Central memory CD8-positive, alpha-beta T cell (primary cell): ENCODE measurements around the gene SCFD2.
"Not testable (repeated sequence)": the region's sequence is repeated elsewhere in the genome, so short reads cannot be mapped to it uniquely, and the experiment has no call there.

Experiments used
- ATAC-seq: fragments of 150-1000 bp; cut with Tn5 transposase; replicated peaks from 2 replicates; pipeline ENCODE4 v1.10.0; 2022; ENCODE audit warnings: mild to moderate bottlenecking, moderate FRiP score, moderate number of reproducible peaks; ENCODE audit not compliant: poor library complexity, severe bottlenecking; ENCODE audit errors: extremely low read depth
- DNase-seq, 2 donors: peaks; one replicate each; pipeline ENCODE4 v3.0.0; 2021; ENCODE audit warnings: low spot score in 2 of 2
- H3K27ac Mint-ChIP-seq: one replicate; pipeline ENCODE4 v1.8.0; 2022; ENCODE audit warnings: low read depth, mild to moderate bottlenecking, moderate library complexity, mixed read lengths
- H3K27me3 Mint-ChIP-seq: one replicate; pipeline ENCODE4 v1.8.0; 2022; ENCODE audit warnings: mixed read lengths
- H3K36me3 Mint-ChIP-seq: one replicate; pipeline ENCODE4 v1.8.0; 2022; ENCODE audit warnings: mild to moderate bottlenecking, moderate library complexity, mixed read lengths; ENCODE audit not compliant: insufficient read depth
- H3K4me1 Mint-ChIP-seq: one replicate; pipeline ENCODE4 v1.8.0; 2022; ENCODE audit warnings: mixed read lengths
- H3K4me3 Mint-ChIP-seq: one replicate; pipeline ENCODE4 v1.8.0; 2022; ENCODE audit warnings: mild to moderate bottlenecking, moderate library complexity, mixed read lengths
- H3K9me3 Mint-ChIP-seq: one replicate; pipeline ENCODE4 v1.8.0; 2022; ENCODE audit warnings: mixed read lengths

The SCFD2 gene

GRCh38 chr4:53280846-53281245, 85.0 kb downstream of the SCFD2 start:
- DNase-seq (no peak), ATAC-seq (no peak)
- Mint-ChIP-seq H3K27ac (no peak overlapping the region), H3K36me3 (peaks cover 7% of the 10 kb centered on the region), H3K4me1 (no peaks in the 10 kb centered on the region), H3K9me3 (no peaks in the 10 kb centered on the region), H3K4me3 (no peak overlapping the region), H3K27me3 (no peaks in the 10 kb centered on the region)

GRCh38 chr4:53274609-53275268, 91.1 kb downstream of the SCFD2 start:
- no peak overlapping the region for H3K27ac Mint-ChIP-seq
- ATAC-seq, result no peak

GRCh38 chr4:53273726-53274125, 92.1 kb downstream of the SCFD2 start:
- no peaks in the 10 kb centered on the region for H3K9me3 Mint-ChIP-seq
- no peak for DNase-seq
- ATAC-seq, result no peak
- H3K4me1 Mint-ChIP-seq, result no peaks in the 10 kb centered on the region
- peaks cover 4% of the 10 kb centered on the region for H3K36me3 Mint-ChIP-seq
- H3K4me3 Mint-ChIP-seq, result no peak overlapping the region
- no peak overlapping the region for H3K27ac Mint-ChIP-seq
- no peaks in the 10 kb centered on the region for H3K27me3 Mint-ChIP-seq

More at GRCh38 chr4:53274609-53275268, 91.1 kb downstream of the SCFD2 start:
- Mint-ChIP-seq H3K4me1 (no peaks in the 10 kb centered on the region), H3K4me3 (no peak overlapping the region), H3K36me3 (peaks cover 4% of the 10 kb centered on the region), H3K27me3 (no peaks in the 10 kb centered on the region), H3K9me3 (no peaks in the 10 kb centered on the region)
- no peak for DNase-seq

- DNase-seq (no peak), ATAC-seq (no peak)
- H3K4me3 Mint-ChIP-seq, result no peak overlapping the region
- no peaks in the 10 kb centered on the region for H3K27me3 Mint-ChIP-seq
- no peaks in the 10 kb centered on the region for H3K4me1 Mint-ChIP-seq
- H3K36me3 Mint-ChIP-seq, result no peaks in the 10 kb centered on the region
- no peak overlapping the region for H3K27ac Mint-ChIP-seq
- no peaks in the 10 kb centered on the region for H3K9me3 Mint-ChIP-seq
Measured at GRCh38 chr4:53267026-53267425, 98.8 kb downstream of the SCFD2 start.

- H3K36me3 Mint-ChIP-seq, result not testable (repeated sequence)
Measured at GRCh38 chr4:53255986-53256385, 109.9 kb downstream of the SCFD2 start.

GRCh38 chr4:53240573-53240972, 125.3 kb downstream of the SCFD2 start:
- Mint-ChIP-seq H3K27me3 (no peaks in the 10 kb centered on the region), H3K27ac (no peak overlapping the region), H3K9me3 (peaks cover 9% of the 10 kb centered on the region), H3K36me3 (no peaks in the 10 kb centered on the region), H3K4me3 (no peak overlapping the region), H3K4me1 (peaks cover 27% of the 10 kb centered on the region)
- no peak for ATAC-seq
- DNase-seq, result no peak

More at GRCh38 chr4:53255986-53256385, 109.9 kb downstream of the SCFD2 start:
- H3K4me3 Mint-ChIP-seq, H3K4me1 Mint-ChIP-seq, H3K27ac Mint-ChIP-seq, H3K27me3 Mint-ChIP-seq, DNase-seq, H3K9me3 Mint-ChIP-seq, ATAC-seq: not testable (repeated sequence)

- not testable (repeated sequence) for DNase-seq, H3K36me3 Mint-ChIP-seq
Measured at GRCh38 chr4:53238352-53238751, 127.5 kb downstream of the SCFD2 start.

GRCh38 chr4:53237811-53238210, 128.1 kb downstream of the SCFD2 start:
- not testable (repeated sequence) for H3K9me3 Mint-ChIP-seq, H3K4me3 Mint-ChIP-seq, H3K36me3 Mint-ChIP-seq, H3K27me3 Mint-ChIP-seq, H3K27ac Mint-ChIP-seq, DNase-seq, ATAC-seq
- H3K4me1 Mint-ChIP-seq, result peaks cover 11% of the 10 kb centered on the region

More at GRCh38 chr4:53238352-53238751, 127.5 kb downstream of the SCFD2 start:
- not testable (repeated sequence) for H3K9me3 Mint-ChIP-seq, H3K27me3 Mint-ChIP-seq, ATAC-seq, H3K4me3 Mint-ChIP-seq, H3K27ac Mint-ChIP-seq
- H3K4me1 Mint-ChIP-seq, result peaks cover 15% of the 10 kb centered on the region

GRCh38 chr4:53236624-53237023, 129.2 kb downstream of the SCFD2 start:
- not testable (repeated sequence) for H3K27ac Mint-ChIP-seq, H3K9me3 Mint-ChIP-seq, H3K4me3 Mint-ChIP-seq, H3K27me3 Mint-ChIP-seq, DNase-seq, ATAC-seq, H3K4me1 Mint-ChIP-seq, H3K36me3 Mint-ChIP-seq

- DNase-seq, result no peak
- H3K27me3 Mint-ChIP-seq, result no peaks in the 10 kb centered on the region
- H3K9me3 Mint-ChIP-seq, result no peaks in the 10 kb centered on the region
- no peak overlapping the region for H3K27ac Mint-ChIP-seq
- H3K4me3 Mint-ChIP-seq, result no peak overlapping the region
- ATAC-seq, result no peak
- no peaks in the 10 kb centered on the region for H3K4me1 Mint-ChIP-seq
- H3K36me3 Mint-ChIP-seq, result no peaks in the 10 kb centered on the region
Measured at GRCh38 chr4:53235547-53235946, 130.3 kb downstream of the SCFD2 start.

- no peak for DNase-seq
- Mint-ChIP-seq H3K27me3 (no peaks in the 10 kb centered on the region), H3K4me3 (no peak overlapping the region), H3K27ac (no peak overlapping the region), H3K4me1 (no peaks in the 10 kb centered on the region), H3K36me3 (no peaks in the 10 kb centered on the region), H3K9me3 (no peaks in the 10 kb centered on the region)
- ATAC-seq, result no peak
Measured at GRCh38 chr4:53234669-53235068, 131.2 kb downstream of the SCFD2 start.

- Mint-ChIP-seq H3K9me3 (no peaks in the 10 kb centered on the region), H3K4me1 (no peaks in the 10 kb centered on the region), H3K27me3 (no peaks in the 10 kb centered on the region), H3K4me3 (no peak overlapping the region), H3K27ac (no peak overlapping the region), H3K36me3 (no peaks in the 10 kb centered on the region)
- no peak for DNase-seq
- no peak for ATAC-seq
Measured at GRCh38 chr4:53234111-53234510, 131.8 kb downstream of the SCFD2 start.

- H3K4me3 Mint-ChIP-seq, result no peak overlapping the region
- ATAC-seq, result no peak
- no peaks in the 10 kb centered on the region for H3K36me3 Mint-ChIP-seq
- no peak for DNase-seq
- H3K27me3 Mint-ChIP-seq, result no peaks in the 10 kb centered on the region
- H3K9me3 Mint-ChIP-seq, result no peaks in the 10 kb centered on the region
- H3K27ac Mint-ChIP-seq, result no peak overlapping the region
- no peaks in the 10 kb centered on the region for H3K4me1 Mint-ChIP-seq
Measured at GRCh38 chr4:53233114-53233795, 132.6 kb downstream of the SCFD2 start.
